ENCODE measurements around the gene MAPK14. TPM values are rescaled to one million over a fixed set of nuclear protein-coding genes. Genes with fewer than 3 reads are reported as not detected.
"Not testable (repeated sequence)": the region's sequence is repeated elsewhere in the genome, so short reads cannot be mapped to it uniquely, and the experiment has no call there.

The MAPK14 gene
- 33.4 TPM for polyA plus RNA-seq

- Mint-ChIP-seq H3K4me3 (peak within 1 kb of the TSS; percentile 80 to 98 (median 92)), H3K27me3 (peaks cover 18% of the 10 kb centered on the region), H3K9me3 (no peaks in the 10 kb centered on the region), H3K4me1 (peaks cover 25 to 32% (median 27%) of the 10 kb centered on the region in 3 donors), H3K36me3 (peaks cover 2% of the 10 kb centered on the region), H3K27ac (peak within 1 kb of the TSS; percentile 41 to 96 (median 88))
Measured at GRCh38 chr6:36027501-36028087, at the start of gene MAPK14. TSS of gene MAPK14 (plus strand) at chr6:36027808. CDS start at chr6:36028158, 350 bp downstream.

GRCh38 chr6:35980126-35980525 lies 47.5 kb upstream of the MAPK14 start:
- H3K4me1 Mint-ChIP-seq, H3K4me3 Mint-ChIP-seq, H3K9me3 Mint-ChIP-seq, H3K36me3 Mint-ChIP-seq, H3K27me3 Mint-ChIP-seq, H3K27ac Mint-ChIP-seq: not testable (repeated sequence)

GRCh38 chr6:35980991-35981645 lies 46.5 kb upstream of the MAPK14 start:
- Mint-ChIP-seq H3K9me3 (no peaks in the 10 kb centered on the region), H3K27ac (no peak overlapping the region), H3K4me3 (no peak overlapping the region), H3K27me3 (peaks cover 1% of the 10 kb centered on the region), H3K4me1 (no peaks in the 10 kb centered on the region), H3K36me3 (no peaks in the 10 kb centered on the region)

GRCh38 chr6:35984701-35985100 lies 42.9 kb upstream of the MAPK14 start:
- no peak overlapping the region for H3K4me3 Mint-ChIP-seq
- H3K27me3 Mint-ChIP-seq: no peaks in the 10 kb centered on the region
- H3K9me3 Mint-ChIP-seq: no peaks in the 10 kb centered on the region
- H3K27ac Mint-ChIP-seq: no peak overlapping the region
- no peaks in the 10 kb centered on the region for H3K4me1 Mint-ChIP-seq
- no peaks in the 10 kb centered on the region for H3K36me3 Mint-ChIP-seq

GRCh38 chr6:35988047-35988446 lies 39.6 kb upstream of the MAPK14 start:
- not testable (repeated sequence) for H3K27ac Mint-ChIP-seq, H3K27me3 Mint-ChIP-seq, H3K9me3 Mint-ChIP-seq, H3K36me3 Mint-ChIP-seq, H3K4me1 Mint-ChIP-seq, H3K4me3 Mint-ChIP-seq

GRCh38 chr6:35993150-35993549 lies 34.5 kb upstream of the MAPK14 start:
- H3K4me1 Mint-ChIP-seq: no peaks in the 10 kb centered on the region
- H3K27me3 Mint-ChIP-seq: no peaks in the 10 kb centered on the region
- peak overlapping the region in 1 of 4 donors; percentile 45 for H3K4me3 Mint-ChIP-seq
- no peaks in the 10 kb centered on the region for H3K36me3 Mint-ChIP-seq
- no peak overlapping the region for H3K27ac Mint-ChIP-seq
- H3K9me3 Mint-ChIP-seq: peaks cover 0 to 2% (median 0%) of the 10 kb centered on the region in 3 donors

GRCh38 chr6:36000451-36000850 lies 27.2 kb upstream of the MAPK14 start:
- peaks cover 1% of the 10 kb centered on the region for H3K36me3 Mint-ChIP-seq
- no peaks in the 10 kb centered on the region for H3K4me1 Mint-ChIP-seq
- no peak overlapping the region for H3K27ac Mint-ChIP-seq
- no peaks in the 10 kb centered on the region for H3K9me3 Mint-ChIP-seq
- H3K27me3 Mint-ChIP-seq: peaks cover under 1% of the 10 kb centered on the region
- H3K4me3 Mint-ChIP-seq: no peak overlapping the region

GRCh38 chr6:36015666-36016065 lies 11.9 kb upstream of the MAPK14 start:
- Mint-ChIP-seq H3K9me3 (peaks cover 0 to 3% (median 0%) of the 10 kb centered on the region in 3 donors), H3K27me3 (peaks cover 5% of the 10 kb centered on the region), H3K27ac (no peak overlapping the region), H3K4me1 (no peaks in the 10 kb centered on the region), H3K36me3 (no peaks in the 10 kb centered on the region), H3K4me3 (no peak overlapping the region)

- Mint-ChIP-seq H3K4me1 (no peaks in the 10 kb centered on the region), H3K27me3 (peaks cover 5% of the 10 kb centered on the region), H3K4me3 (no peak overlapping the region), H3K27ac (no peak overlapping the region), H3K9me3 (peaks cover 0 to 3% (median 0%) of the 10 kb centered on the region in 3 donors), H3K36me3 (peaks cover 2% of the 10 kb centered on the region)
Measured at GRCh38 chr6:36018339-36018738, 9.3 kb upstream of the MAPK14 start.

GRCh38 chr6:36019167-36019566 lies 8.4 kb upstream of the MAPK14 start:
- Mint-ChIP-seq H3K4me1 (peaks cover 0 to 2% (median 0%) of the 10 kb centered on the region in 3 donors), H3K27ac (peak overlapping the region in 1 of 3 donors; percentile 80), H3K36me3 (peaks cover 2% of the 10 kb centered on the region), H3K4me3 (no peak overlapping the region), H3K9me3 (peaks cover 0 to 3% (median 0%) of the 10 kb centered on the region in 3 donors), H3K27me3 (peaks cover 9% of the 10 kb centered on the region)

GRCh38 chr6:36020154-36020553 lies 7.5 kb upstream of the MAPK14 start:
- H3K4me3 Mint-ChIP-seq: no peak overlapping the region
- no peak overlapping the region for H3K27ac Mint-ChIP-seq
- H3K4me1 Mint-ChIP-seq: peaks cover 0 to 2% (median 0%) of the 10 kb centered on the region in 3 donors
- peaks cover 12% of the 10 kb centered on the region for H3K27me3 Mint-ChIP-seq
- peaks cover 0 to 2% (median 0%) of the 10 kb centered on the region in 3 donors for H3K9me3 Mint-ChIP-seq
- peaks cover 2% of the 10 kb centered on the region for H3K36me3 Mint-ChIP-seq

GRCh38 chr6:36023996-36024795 lies 3.4 kb upstream of the MAPK14 start, which contains the start of gene SLC26A8:
TSS of gene SLC26A8 (minus strand) at chr6:36024641. CDS start at chr6:36019707, 4,934 bp downstream.
- Mint-ChIP-seq H3K36me3 (peaks cover 2% of the 10 kb centered on the region), H3K4me3 (peak within 1 kb of the TSS in 2 of 4 donors; percentile 22 to 68), H3K9me3 (no peaks in the 10 kb centered on the region), H3K27me3 (peaks cover 18% of the 10 kb centered on the region), H3K27ac (peak within 1 kb of the TSS in 1 of 3 donors; percentile 6), H3K4me1 (peaks cover 8 to 11% (median 10%) of the 10 kb centered on the region in 3 donors)

GRCh38 chr6:36025260-36025931 lies 2.2 kb upstream of the MAPK14 start:
- Mint-ChIP-seq H3K36me3 (peaks cover 2% of the 10 kb centered on the region), H3K9me3 (no peaks in the 10 kb centered on the region), H3K4me1 (peaks cover 14 to 20% (median 18%) of the 10 kb centered on the region in 3 donors), H3K27ac (peak overlapping the region in 1 of 3 donors; percentile 6), H3K27me3 (peaks cover 18% of the 10 kb centered on the region), H3K4me3 (peak overlapping the region in 1 of 4 donors; percentile 47)

- no peaks in the 10 kb centered on the region for H3K9me3 Mint-ChIP-seq
- H3K27me3 Mint-ChIP-seq: peaks cover 18% of the 10 kb centered on the region
- no peak overlapping the region for H3K27ac Mint-ChIP-seq
- H3K4me3 Mint-ChIP-seq: peak overlapping the region in 1 of 4 donors; percentile 47
- peaks cover 2% of the 10 kb centered on the region for H3K36me3 Mint-ChIP-seq
- H3K4me1 Mint-ChIP-seq: peaks cover 16 to 20% (median 20%) of the 10 kb centered on the region in 3 donors
Measured at GRCh38 chr6:36025932-36026327, 1.7 kb upstream of the MAPK14 start.

All from IgD-negative memory B cell (primary cell).